A673 (cell line): ENCODE measurements around the gene CFAP141. TPM values are rescaled to one million over a fixed set of nuclear protein-coding genes. Genes with fewer than 3 reads are reported as not detected.
A peak's percentile ranks its signal among the peaks of the same experiment; 100 is the strongest.

Source experiments
- BruUV-seq: library from RNA; stranded (reverse); fragments of 400-500 nt; replicated peaks from 2 replicates; lab custom pipeline; 2021; lab: Mats Ljungman, UMichigan
- CTCF ChIA-PET: fragments of 300-600 bp; sonication (Branson Sonifier 250); formaldehyde crosslinking; loops from one replicate; lab custom pipeline; 2022; ENCODE audit warnings: antibody characterized with exemption; lab: Charles Lee
- POLR2A ChIA-PET: fragments of 300-600 bp; sonication (Branson Sonifier 250); formaldehyde crosslinking; loops from one replicate; lab custom pipeline; 2022; ENCODE audit warnings: antibody characterized with exemption; ENCODE audit not compliant: low non-redundant PET; lab: Charles Lee
- DNase-seq: peaks from one replicate; pipeline ENCODE4 v3.0.0-alpha.2; 2015; ENCODE audit warnings: low spot score
- H3K27ac ChIP-seq: fragments of 200-600 bp; sonication (generic); 2 replicates; pipeline ENCODE4 v1.5.1; 2016; ENCODE audit warnings: mixed run types, low read depth, mild to moderate bottlenecking, mixed read lengths, antibody characterized with exemption, low read length; ENCODE audit not compliant: poor library complexity, severe bottlenecking
- H3K27me3 ChIP-seq: fragments of 200-600 bp; sonication (generic); replicated peaks from 2 replicates; pipeline ENCODE4 v1.6.1; 2017; ENCODE audit warnings: mixed run types, low read depth, mild to moderate bottlenecking, mixed read lengths, antibody characterized with exemption, low read length; ENCODE audit not compliant: insufficient read depth, poor library complexity
- H3K36me3 ChIP-seq: fragments of 200-600 bp; sonication (generic); 2 replicates; pipeline ENCODE4 v1.6.1; 2016; ENCODE audit warnings: mixed run types, mild to moderate bottlenecking, mixed read lengths, antibody characterized with exemption, low read length; ENCODE audit not compliant: insufficient read depth, poor library complexity, severe bottlenecking
- H3K4me1 ChIP-seq: fragments of 200-600 bp; sonication (generic); 2 replicates; pipeline ENCODE4 v1.6.1; 2017; ENCODE audit warnings: mixed run types, mild to moderate bottlenecking, mixed read lengths, antibody characterized with exemption, low read length; ENCODE audit not compliant: insufficient read depth, poor library complexity, severe bottlenecking
- H3K4me3 ChIP-seq: fragments of 200-600 bp; sonication (generic); 2 replicates; pipeline ENCODE4 v1.5.1; 2016; ENCODE audit warnings: low read depth, mixed run types, mild to moderate bottlenecking, mixed read lengths, low read length; ENCODE audit not compliant: poor library complexity, severe bottlenecking
- H3K9me3 ChIP-seq: fragments of 200-600 bp; sonication (generic); 2 replicates; pipeline ENCODE4 v1.6.1; 2016; ENCODE audit warnings: mixed run types, low read depth, mild to moderate bottlenecking, mixed read lengths, antibody characterized with exemption, low read length; ENCODE audit not compliant: poor library complexity, severe bottlenecking
- CTCF ChIP-seq: fragments of 300-800, 200-600 bp; sonication (generic); conservative IDR thresholded peaks from 2 replicates; pipeline ENCODE4 v1.5.1; 2017; ENCODE audit warnings: low read depth, mild to moderate bottlenecking, antibody characterized with exemption, low read length, moderate library complexity, mixed read lengths
- EZH2 ChIP-seq: fragments of 200-600 bp; sonication (generic); IDR thresholded peaks from 2 replicates; pipeline ENCODE4 v1.6.1; 2017; ENCODE audit warnings: borderline replicate concordance, low read depth, mild to moderate bottlenecking, mixed read lengths, antibody characterized with exemption, low read length; ENCODE audit not compliant: poor library complexity, severe bottlenecking
- intact Hi-C: fragments of 100-400 bp; cut with micrococcal nuclease; formaldehyde crosslinking; loops from one replicate; pipeline ENCODE4 v1.10.0; 2022; ENCODE audit not compliant: unreplicated experiment
- total RNA-seq: library from RNA; stranded (reverse); gene quantifications from 2 replicates; pipeline ENCODE4 v1.2.3, GENCODE V29; 2021

Gene CFAP141
- total RNA-seq, 1 experiment from 2014 or later = not detected

DNA sequence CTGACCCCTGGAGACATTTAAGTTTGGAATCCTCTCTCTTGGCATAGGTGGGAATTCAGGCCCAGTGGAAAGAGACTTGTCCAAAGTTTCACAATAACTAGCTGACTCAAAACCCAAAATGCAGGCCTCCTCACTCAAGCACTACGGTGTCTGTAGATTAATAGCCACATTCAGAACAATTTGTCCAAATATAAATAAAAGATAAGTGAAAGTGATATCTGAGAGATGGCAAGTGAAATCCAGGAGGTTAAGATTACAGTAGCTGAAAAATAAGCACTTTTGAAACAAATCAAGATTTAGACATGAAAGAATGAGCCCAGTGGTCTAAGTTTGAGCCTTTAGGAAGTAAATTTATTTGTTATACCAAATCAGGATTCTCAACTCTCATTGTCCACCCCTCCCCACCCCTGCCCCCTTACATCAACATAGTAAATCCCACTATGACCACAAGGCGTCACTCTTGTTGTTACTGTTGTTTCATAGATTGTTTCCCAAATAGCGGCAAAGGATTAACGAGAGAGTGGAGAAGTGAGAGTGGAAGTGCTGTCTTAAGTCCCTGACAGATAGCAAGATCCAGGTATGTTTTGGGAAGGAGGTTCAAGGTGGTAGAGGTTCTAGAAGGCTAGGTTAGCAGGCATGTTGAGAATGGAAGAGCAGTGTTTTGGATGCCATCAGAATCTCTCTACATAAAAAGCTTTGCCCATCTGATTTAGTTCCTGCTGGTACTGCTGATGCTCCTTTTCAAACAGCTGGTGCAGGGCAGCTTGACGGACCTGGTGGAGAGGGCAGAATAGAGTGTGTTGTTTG is 7.2 kb downstream of the CFAP141 start:
- no peaks in the 10 kb centered on the region for H3K9me3 ChIP-seq
- intact Hi-C loops = loop anchor here (1.0 to 2.0 kb wide), 2 partner anchors 73 to 136 kb away; partner anchors contain the start of gene HAX1
- no peak overlapping the region for H3K27ac ChIP-seq
- ChIA-PET CTCF (interaction anchor here (0.5 to 2.1 kb wide), 6 partner anchors 13 to 136 kb away, joined by 3 to 13 read pairs (median 6); no protein-coding TSS in a partner anchor), POLR2A (no interaction called here)
- H3K27me3 ChIP-seq = no peaks in the 10 kb centered on the region
- TF ChIP-seq CTCF = peak; percentile 73
- TF ChIP-seq EZH2 = no peak
- DNase-seq = peak; percentile 82
- BruUV-seq = no TSS peak
- H3K4me1 ChIP-seq = no peaks in the 10 kb centered on the region
- H3K4me3 ChIP-seq = peak overlapping the region; percentile 13
- no peaks in the 10 kb centered on the region for H3K36me3 ChIP-seq

DNA sequence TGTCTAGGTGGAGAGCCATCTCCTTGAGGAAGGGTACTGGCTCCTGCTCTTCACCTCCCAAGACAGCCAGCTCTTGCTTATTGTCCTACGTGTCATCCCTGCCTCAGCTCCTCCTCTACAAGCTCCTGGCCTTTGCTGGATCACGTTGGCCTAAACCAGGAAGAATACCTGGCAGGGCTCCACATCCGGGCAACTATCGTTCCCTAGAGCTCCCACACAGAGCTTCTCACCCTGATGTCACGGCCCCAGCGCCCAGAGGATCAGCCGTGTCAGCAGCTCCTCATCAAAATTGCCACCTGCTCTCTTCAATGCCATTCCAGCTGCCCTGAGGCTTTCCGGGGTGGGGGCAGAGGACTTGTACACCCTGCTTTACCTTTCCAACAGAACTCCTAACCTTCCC is 12.3 kb downstream of the CFAP141 start:
- Histone ChIP-seq H3K4me3 (no peak overlapping the region), H3K36me3 (no peaks in the 10 kb centered on the region), H3K27ac (no peak overlapping the region), H3K4me1 (no peaks in the 10 kb centered on the region), H3K27me3 (peaks cover 5% of the 10 kb centered on the region), H3K9me3 (no peaks in the 10 kb centered on the region)
- no peak for DNase-seq
- TF ChIP-seq EZH2 (no peak), CTCF (no peak)
- ChIA-PET CTCF (no interaction called here), POLR2A (no interaction called here)
- intact Hi-C loops = no loop called here
- no TSS peak for BruUV-seq

DNA sequence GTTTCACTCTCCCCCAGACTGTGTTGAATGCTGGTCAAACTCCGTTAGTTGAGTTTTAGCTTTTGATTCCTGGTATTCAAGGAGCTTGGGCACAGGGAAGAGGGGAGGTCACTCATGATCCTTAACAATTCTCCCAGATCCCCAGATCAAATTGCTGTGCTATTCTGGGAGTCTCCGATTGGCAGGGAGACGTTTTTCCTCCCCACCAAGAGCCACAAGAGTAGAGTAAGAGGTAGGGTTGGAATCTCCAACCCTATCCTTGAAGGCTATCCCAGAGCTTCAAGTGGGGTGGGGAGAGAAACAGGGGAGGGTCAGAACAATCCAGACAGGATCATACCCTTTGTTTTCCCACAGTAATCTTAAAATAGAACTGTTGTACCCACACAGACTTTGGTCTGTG is 13.7 kb downstream of the CFAP141 start:
- ChIA-PET CTCF (no interaction called here), POLR2A (no interaction called here)
- BruUV-seq = no TSS peak
- Histone ChIP-seq H3K4me3 (no peak overlapping the region), H3K9me3 (no peaks in the 10 kb centered on the region), H3K36me3 (no peaks in the 10 kb centered on the region), H3K27me3 (peaks cover 5% of the 10 kb centered on the region), H3K4me1 (no peaks in the 10 kb centered on the region), H3K27ac (no peak overlapping the region)
- intact Hi-C loops = no loop called here
- TF ChIP-seq EZH2 (no peak), CTCF (no peak)
- no peak for DNase-seq
